Lower leg skin (tissue), 3 donors: ENCODE results near the gene PTTG1IP.

Source experiments
- POLR2A ChIP-seq, 2 donors: fragments of 450-650 bp; IDR thresholded peaks; one replicate each; pipeline ENCODE4 v1.6.1; 2016 to 2017; ENCODE audit warnings: antibody characterized with exemption in 2 of 2, mild to moderate bottlenecking in 1 of 2, moderate library complexity in 1 of 2
- TF ChIP-seq, protein P1 (sequence below), 3 donors: fragments of 450-650 bp; IDR thresholded peaks; one replicate each; pipeline ENCODE4 v1.5.1; 2016; ENCODE audit warnings: antibody characterized with exemption in 3 of 3, mild to moderate bottlenecking in 3 of 3, moderate library complexity in 2 of 3

DNA sequence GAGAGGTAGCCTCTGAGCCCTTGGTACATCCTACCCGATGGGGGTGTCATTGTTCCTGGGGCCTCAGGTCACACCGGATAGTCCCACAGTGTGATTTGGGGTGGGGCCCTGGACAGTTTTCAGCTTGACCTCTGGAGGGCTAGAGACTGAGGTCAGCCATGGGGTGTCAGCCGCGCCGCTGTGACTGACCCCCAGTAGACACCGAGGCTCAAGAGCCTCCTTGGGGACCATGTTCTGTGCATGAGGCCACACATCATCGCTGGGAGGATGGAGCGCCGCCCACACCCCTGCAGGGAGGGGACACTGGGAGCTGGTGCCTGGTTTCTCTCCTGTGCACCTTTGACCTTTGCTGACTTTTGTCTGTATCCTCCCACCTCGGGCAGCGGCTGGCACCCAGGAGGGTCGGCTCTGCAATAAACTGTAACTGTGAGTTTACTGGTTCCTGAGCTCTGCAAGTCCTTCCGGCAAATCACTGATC, 24.6 kb upstream of the PTTG1IP start:
- TF ChIP-seq, protein P1, sequence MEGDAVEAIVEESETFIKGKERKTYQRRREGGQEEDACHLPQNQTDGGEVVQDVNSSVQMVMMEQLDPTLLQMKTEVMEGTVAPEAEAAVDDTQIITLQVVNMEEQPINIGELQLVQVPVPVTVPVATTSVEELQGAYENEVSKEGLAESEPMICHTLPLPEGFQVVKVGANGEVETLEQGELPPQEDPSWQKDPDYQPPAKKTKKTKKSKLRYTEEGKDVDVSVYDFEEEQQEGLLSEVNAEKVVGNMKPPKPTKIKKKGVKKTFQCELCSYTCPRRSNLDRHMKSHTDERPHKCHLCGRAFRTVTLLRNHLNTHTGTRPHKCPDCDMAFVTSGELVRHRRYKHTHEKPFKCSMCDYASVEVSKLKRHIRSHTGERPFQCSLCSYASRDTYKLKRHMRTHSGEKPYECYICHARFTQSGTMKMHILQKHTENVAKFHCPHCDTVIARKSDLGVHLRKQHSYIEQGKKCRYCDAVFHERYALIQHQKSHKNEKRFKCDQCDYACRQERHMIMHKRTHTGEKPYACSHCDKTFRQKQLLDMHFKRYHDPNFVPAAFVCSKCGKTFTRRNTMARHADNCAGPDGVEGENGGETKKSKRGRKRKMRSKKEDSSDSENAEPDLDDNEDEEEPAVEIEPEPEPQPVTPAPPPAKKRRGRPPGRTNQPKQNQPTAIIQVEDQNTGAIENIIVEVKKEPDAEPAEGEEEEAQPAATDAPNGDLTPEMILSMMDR (IDR thresholded peaks at IDR 0.05) = no peak
- TF ChIP-seq POLR2A (IDR thresholded peaks at IDR 0.05) = no peak
